HEK293T (cell line): ENCODE results near the gene CCDC83.
"Not testable (repeated sequence)": the region's sequence is repeated elsewhere in the genome, so short reads cannot be mapped to it uniquely, and the experiment has no call there.

Experiments used
- CTCF ChIA-PET: fragments of 350-600 bp; formaldehyde crosslinking; extraction: SDS; loops from one replicate; lab custom pipeline; 2021; ENCODE audit warnings: antibody characterized with exemption, inconsistent platforms; lab: Yijun Ruan, JAX
- POLR2A ChIA-PET: fragments of 350-600 bp; formaldehyde crosslinking; extraction: SDS; loops from one replicate; lab custom pipeline; 2020; ENCODE audit warnings: antibody characterized with exemption, inconsistent platforms; lab: Yijun Ruan, JAX
- DNase-seq: peaks from one replicate; pipeline ENCODE4 v3.0.0; 2012; ENCODE audit warnings: mixed read lengths; ENCODE audit errors: extremely low spot score
- ARNT ChIP-seq: fragments of 450-650 bp; IDR thresholded peaks from 2 replicates; pipeline ENCODE4 v1.6.1; 2017; ENCODE audit warnings: mild to moderate bottlenecking
- BHLHE40 ChIP-seq: fragments of 450-650 bp; IDR thresholded peaks from 2 replicates; pipeline ENCODE4 v1.6.1; 2016; ENCODE audit warnings: mild to moderate bottlenecking, moderate library complexity, borderline replicate concordance
- CTBP1 ChIP-seq: fragments of 450-650 bp; IDR thresholded peaks from 2 replicates; pipeline ENCODE4 v1.6.1; 2016; ENCODE audit warnings: borderline replicate concordance
- ELF4 ChIP-seq: fragments of 450-650 bp; IDR thresholded peaks from 2 replicates; pipeline ENCODE4 v1.6.1; 2017; ENCODE audit warnings: antibody characterized with exemption
- FOXA1 ChIP-seq: fragments of 450-650 bp; IDR thresholded peaks from 2 replicates; pipeline ENCODE4 v1.6.1; 2016; ENCODE audit warnings: mild to moderate bottlenecking
- FOXK2 ChIP-seq: fragments of 450-650 bp; IDR thresholded peaks from 2 replicates; pipeline ENCODE4 v1.6.1; 2016; ENCODE audit warnings: mild to moderate bottlenecking
- FOXM1 ChIP-seq: fragments of 450-650 bp; IDR thresholded peaks from 2 replicates; pipeline ENCODE4 v1.6.1; 2017; ENCODE audit warnings: mild to moderate bottlenecking, borderline replicate concordance
- HDGF ChIP-seq: fragments of 450-650 bp; IDR thresholded peaks from 2 replicates; pipeline ENCODE4 v1.6.1; 2017; ENCODE audit warnings: antibody characterized with exemption, borderline replicate concordance
- L3MBTL2 ChIP-seq: fragments of 450-650 bp; conservative IDR thresholded peaks from 2 replicates; pipeline ENCODE4 v1.6.1; 2016; ENCODE audit warnings: mild to moderate bottlenecking
- LEF1 ChIP-seq: fragments of 450-650 bp; IDR thresholded peaks from 2 replicates; pipeline ENCODE4 v1.6.1; 2017; ENCODE audit warnings: mild to moderate bottlenecking, borderline replicate concordance
- NFRKB ChIP-seq: fragments of 450-650 bp; IDR thresholded peaks from 2 replicates; pipeline ENCODE4 v1.6.1; 2016; ENCODE audit warnings: mild to moderate bottlenecking, moderate library complexity
- PKNOX1 ChIP-seq: fragments of 450-650 bp; IDR thresholded peaks from 2 replicates; pipeline ENCODE4 v1.6.1; 2016
- SP1 ChIP-seq: fragments of 450-650 bp; IDR thresholded peaks from 2 replicates; pipeline ENCODE4 v1.6.1; 2017
- SUZ12 ChIP-seq: fragments of 450-650 bp; IDR thresholded peaks from 2 replicates; pipeline ENCODE4 v1.6.1; 2016; ENCODE audit warnings: mild to moderate bottlenecking
- TARDBP ChIP-seq: fragments of 450-650 bp; IDR thresholded peaks from 2 replicates; pipeline ENCODE4 v1.6.1; 2016
- ZNF384 ChIP-seq: fragments of 450-650 bp; IDR thresholded peaks from 2 replicates; pipeline ENCODE4 v1.6.1; 2016

CCDC83 gene

GRCh38 chr11:85951428-85952107 lies 96.4 kb downstream of the CCDC83 start:
- no peak for DNase-seq
- CTCF ChIA-PET: no interaction called here
- no peak for TF ChIP-seq L3MBTL2
- TF ChIP-seq SUZ12: no peak
- TF ChIP-seq HDGF: no peak
- no peak for TF ChIP-seq NFRKB
- TF ChIP-seq ARNT: no peak
- TF ChIP-seq FOXK2: no peak
- TF ChIP-seq CTBP1: no peak
- TF ChIP-seq ELF4: no peak
- no peak for TF ChIP-seq SP1
- no peak for TF ChIP-seq BHLHE40
- TF ChIP-seq TARDBP: no peak
- POLR2A ChIA-PET: no interaction called here

GRCh38 chr11:85952108-85952485 lies 96.9 kb downstream of the CCDC83 start:
- POLR2A ChIA-PET, CTCF ChIA-PET, DNase-seq: not testable (repeated sequence)
- TF ChIP-seq L3MBTL2: peak; percentile 54

DNA sequence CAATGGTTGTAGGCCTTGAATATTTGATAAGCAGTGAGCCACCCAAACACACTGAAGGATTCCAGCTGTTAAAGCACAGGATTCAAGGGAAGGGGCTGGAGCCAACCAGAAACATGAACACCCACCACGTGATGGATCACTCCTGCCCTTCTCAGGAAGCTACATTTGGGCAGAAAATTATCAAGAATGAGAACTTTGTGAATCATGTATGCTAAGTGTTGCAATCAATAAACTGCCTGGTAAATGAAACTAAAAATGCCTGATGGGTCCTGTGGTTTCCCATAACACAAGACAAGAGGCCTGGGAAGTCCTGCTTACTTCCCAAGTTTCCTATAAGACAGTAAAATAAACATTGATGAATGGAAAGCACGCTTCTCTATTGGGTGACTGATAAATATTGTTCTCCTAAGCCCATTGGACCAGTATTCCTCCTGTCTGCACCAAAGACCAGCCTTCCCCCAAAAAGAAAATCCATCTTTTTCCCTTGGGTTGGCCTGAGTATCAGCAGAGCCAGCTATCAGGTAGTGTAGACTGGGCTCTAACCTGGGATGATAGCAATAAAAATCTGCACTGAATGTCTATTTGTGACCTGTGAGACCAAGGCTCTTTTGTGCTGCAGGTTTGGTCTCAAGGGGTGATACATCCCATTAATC lies 98.4 kb downstream of the CCDC83 start:
- ChIA-PET CTCF (no interaction called here), POLR2A (no interaction called here)
- no peak for DNase-seq
- TF ChIP-seq CTBP1 (no peak), TARDBP (no peak), L3MBTL2 (no peak), FOXK2 (no peak), FOXA1 (no peak), SP1 (no peak), BHLHE40 (no peak), HDGF (no peak), NFRKB (no peak), PKNOX1 (no peak), LEF1 (no peak), FOXM1 (no peak), SUZ12 (no peak), ZNF384 (no peak), ARNT (no peak), ELF4 (no peak)

- CTCF ChIA-PET: no interaction called here
- POLR2A ChIA-PET: no interaction called here
- TF ChIP-seq ZNF384 (no peak), CTBP1 (no peak), ELF4 (no peak)
- DNase-seq: no peak
Measured at GRCh38 chr11:85955531-85955930, 100.3 kb downstream of the CCDC83 start.

DNA sequence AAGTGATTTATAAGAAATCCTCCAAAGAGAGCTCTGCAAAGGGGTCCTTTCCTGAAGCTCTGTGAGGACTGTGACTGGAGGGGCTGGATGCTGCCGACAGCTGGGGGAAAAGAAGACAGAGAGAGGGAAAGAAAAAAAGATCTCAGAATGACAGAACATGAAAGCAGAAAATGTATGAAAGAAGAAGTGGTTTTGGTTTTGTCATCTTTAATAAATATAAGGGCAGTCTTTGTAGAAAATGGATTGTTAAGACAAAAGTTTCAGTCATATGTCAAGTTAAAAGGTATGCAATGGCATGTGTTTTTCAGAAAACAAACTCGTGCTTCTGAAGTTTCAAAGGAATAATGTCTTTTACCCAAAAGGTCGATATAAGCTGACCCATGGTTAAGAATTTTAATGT lies 105.5 kb downstream of the CCDC83 start:
- DNase-seq: no peak
- ChIA-PET POLR2A (no interaction called here), CTCF (no interaction called here)
- no peak for TF ChIP-seq SP1
- no peak for TF ChIP-seq TARDBP
- no peak for TF ChIP-seq BHLHE40
- no peak for TF ChIP-seq FOXM1
- TF ChIP-seq L3MBTL2: no peak
- TF ChIP-seq NFRKB: no peak
- no peak for TF ChIP-seq ZNF384
- TF ChIP-seq CTBP1: no peak
- no peak for TF ChIP-seq PKNOX1
- TF ChIP-seq HDGF: no peak
- TF ChIP-seq LEF1: no peak
- no peak for TF ChIP-seq ARNT
- no peak for TF ChIP-seq FOXA1
- TF ChIP-seq ELF4: no peak
- no peak for TF ChIP-seq SUZ12
- no peak for TF ChIP-seq FOXK2

DNA sequence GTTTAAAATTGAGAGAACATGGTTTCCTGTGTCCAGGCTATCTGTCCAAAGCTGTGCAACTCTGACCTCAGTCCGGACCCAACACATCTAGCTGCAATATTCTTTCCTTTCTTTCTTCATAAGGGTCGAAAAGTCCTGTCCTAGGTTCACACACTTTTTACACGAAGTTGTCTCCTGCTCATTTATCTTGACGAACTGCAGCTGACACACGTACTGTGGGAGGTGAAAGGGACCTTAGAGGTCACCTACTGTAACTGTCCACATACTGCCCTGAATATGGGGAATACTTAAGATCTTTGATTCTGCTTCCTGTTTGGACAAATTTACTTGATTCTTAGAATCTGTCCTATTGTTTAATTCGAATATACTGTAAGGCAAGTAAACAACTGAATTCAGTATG lies 105.9 kb downstream of the CCDC83 start:
- ChIA-PET CTCF (no interaction called here), POLR2A (no interaction called here)
- TF ChIP-seq SUZ12 (no peak), TARDBP (no peak), NFRKB (no peak)
- DNase-seq: no peak

- POLR2A ChIA-PET: no interaction called here
- no peak for TF ChIP-seq ZNF384
- TF ChIP-seq NFRKB: no peak
- TF ChIP-seq PKNOX1: no peak
- no peak for TF ChIP-seq CTBP1
- CTCF ChIA-PET: interaction anchor here (1.2 kb wide), 1 partner anchor 107 kb away, joined by 3 read pairs; the partner anchor contains the start of gene CCDC83
- DNase-seq: no peak
Measured at GRCh38 chr11:85961930-85962363, 106.8 kb downstream of the CCDC83 start.
